ENCODE data around the gene RPA3.
"Not testable (repeated sequence)": the region's sequence is repeated elsewhere in the genome, so short reads cannot be mapped to it uniquely, and the experiment has no call there.

RPA3 gene

DNA sequence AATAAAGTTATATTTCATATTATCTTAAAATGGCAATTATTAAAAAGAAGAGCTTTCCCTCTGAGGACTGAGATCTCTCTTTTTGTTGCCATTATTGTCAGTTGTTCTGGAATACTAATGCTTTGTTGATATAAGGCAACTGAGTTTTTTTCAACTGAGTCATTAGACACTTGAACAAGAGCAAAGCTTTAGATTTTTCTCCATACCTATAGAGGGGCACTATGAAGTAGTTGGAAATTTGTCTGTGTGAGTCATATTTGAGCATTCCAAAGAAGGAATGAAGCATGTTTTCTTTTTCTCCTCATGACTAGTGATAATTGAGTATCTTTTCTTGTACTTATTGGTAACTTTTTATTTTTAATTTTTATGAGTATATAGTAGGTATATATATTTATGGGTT is 24.5 kb downstream of the RPA3 start:
- no peak for DNase-seq

DNA sequence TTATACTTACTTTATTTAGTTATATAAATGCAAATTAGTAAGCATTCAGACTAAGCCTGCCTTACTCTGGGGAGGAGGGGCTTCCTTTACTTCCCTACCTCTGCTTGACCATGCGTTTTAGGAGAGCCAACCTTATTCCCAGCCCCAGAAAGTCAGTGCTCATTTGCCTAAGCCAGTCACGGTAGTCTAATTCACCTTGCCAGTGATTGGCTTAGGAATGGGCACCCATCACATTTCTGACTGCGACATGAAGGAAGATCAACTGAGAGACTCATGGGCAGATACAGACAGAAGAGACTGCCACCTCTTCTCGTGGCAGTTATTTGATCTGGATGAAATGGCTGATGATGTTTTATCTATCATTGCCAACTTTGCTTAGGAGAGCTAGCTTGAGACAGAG is 29.5 kb downstream of the RPA3 start:
- no peak for DNase-seq

DNA sequence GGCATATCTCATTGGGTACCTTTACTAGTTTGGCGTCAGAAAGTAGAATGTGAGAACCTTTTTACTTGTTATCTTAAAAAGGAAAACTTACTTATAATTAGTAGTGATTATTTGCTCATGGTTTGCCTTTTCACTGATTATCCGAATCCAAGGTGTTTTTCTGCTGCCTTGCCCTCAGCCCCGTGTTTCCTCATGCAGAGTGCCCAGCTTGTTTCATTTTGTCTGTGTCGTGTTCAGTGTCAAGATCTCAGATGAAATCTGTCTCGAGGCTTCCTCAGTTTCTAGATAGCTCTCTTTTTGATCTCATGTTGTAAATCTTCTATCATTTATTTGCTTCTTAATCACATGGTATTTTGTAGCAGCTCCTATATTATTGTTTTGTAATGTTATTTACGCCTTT is 30.1 kb downstream of the RPA3 start:
- DNase-seq, result no peak

DNA sequence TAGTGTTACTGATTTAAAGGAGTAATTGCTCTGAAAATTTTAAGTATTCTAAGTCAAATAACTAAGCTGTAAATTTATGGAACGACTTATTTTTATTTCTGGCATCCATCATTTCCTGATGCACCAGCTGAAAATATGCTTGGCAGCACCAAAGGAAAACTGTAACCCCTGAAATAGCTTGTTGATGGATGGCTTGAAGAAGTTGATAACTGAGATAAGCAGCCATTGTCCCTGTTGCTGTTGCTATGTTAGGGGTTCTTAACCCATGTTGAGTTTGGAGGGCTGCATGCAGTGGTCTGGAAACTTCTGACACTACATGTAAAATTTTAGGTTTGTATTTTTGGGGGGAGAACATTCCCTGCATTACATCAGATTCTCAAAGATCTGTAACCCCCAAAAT is 30.6 kb downstream of the RPA3 start:
- no peak for DNase-seq

DNA sequence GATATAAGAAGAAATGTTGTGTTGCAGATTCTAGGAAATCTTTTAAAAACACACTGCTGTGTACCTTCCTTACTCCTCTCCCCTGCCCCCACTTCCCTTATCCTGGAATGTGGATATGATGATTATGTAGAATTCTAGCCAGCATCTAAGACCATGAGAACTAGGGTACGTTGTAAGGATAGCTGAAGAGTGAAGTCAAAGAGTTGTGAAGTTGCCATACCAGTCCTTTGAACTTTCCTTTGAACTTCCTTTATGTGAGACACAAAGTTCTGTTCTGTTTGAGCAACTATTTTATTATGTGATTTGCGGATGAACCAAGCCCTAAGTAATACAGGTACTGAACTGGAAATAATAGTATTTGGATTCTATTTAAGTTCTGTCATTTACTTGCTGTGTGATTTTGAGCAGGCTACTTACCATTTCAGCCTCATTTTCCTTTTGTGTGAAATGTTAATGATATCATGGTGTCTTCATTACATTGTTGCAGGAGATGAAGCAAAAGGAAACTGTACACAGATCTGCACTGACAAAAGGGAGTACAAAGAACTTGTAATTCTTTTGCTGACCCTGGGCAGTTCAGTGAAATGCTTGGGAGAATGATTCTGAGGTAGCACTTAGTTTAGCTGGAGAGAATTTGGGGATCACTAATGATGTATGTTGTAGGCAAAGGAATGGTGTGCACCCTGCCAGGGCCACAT is 31.4 kb downstream of the RPA3 start:
- DNase-seq, result no peak

DNA sequence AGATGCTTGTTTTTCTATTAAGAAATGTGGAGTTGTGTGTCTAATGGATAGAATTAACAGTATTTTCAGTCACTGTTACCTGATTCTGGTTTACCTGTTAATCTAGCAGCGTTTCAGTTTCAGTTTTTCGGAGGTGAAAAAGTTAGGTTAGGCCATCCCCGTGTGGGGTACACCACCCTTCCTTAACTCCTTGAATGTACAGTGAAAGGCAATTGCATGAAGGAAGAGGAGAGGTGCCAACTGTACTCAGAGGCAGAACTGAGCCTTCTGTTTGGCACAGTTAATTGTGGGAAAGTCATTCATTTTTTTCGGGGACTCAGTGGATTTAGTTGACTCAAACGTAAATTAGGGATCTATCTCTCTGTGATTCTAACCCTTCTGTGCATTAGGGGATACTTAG is 35.5 kb downstream of the RPA3 start:
- no peak for DNase-seq

DNA sequence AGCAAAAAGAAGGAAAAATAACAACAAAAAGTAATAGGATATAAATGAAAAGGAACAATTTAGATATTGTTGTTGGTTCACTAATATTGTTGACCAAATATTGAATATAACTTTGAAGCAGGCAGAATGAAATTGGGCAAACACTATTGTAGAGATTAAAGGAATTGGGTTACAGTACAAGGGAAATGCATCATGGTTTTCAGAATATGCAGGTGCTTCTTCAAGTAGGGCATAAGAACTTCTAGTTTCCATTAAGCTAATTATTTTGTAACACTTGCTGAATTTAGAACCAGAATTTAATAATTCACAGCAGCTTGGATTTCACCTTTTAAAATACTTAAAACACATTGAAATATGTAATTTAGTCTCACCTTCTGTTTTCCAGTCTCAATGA is 36.5 kb downstream of the RPA3 start:
- no peak for DNase-seq

DNA sequence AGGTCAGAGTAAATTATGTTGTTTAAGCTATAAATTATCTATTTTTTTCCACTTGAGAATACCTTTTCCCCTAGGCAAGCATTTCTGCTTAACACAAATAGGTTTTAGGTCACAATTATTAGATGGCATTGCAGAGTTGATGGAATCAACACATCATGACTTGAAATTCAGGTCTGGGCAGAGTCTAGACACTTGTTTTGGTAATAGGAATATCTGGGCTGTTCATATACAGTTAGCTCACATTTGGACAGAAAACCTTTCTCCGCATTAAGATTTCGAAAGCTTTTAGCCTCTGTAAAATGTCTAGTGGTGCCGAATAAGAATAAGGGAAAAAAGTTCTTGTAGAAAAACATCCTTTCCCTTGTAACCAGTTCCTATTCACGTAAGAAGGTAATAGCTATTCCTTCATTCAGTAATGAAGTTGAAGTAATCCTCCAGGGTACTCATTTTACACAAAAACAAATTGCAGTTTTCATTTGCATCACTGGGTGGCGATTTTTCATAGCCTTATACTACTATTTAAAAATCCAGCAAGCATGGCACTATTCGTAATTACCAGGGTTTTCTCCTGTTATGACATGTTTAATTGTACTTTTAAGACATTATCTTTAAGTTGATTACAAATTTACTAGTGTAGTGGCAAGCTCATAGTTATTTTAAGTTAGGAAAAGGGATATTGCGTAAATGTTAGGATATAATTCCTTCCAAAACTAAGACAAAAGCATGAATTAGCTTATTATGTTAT is 37.0 kb downstream of the RPA3 start:
- DNase-seq, result no peak

DNA sequence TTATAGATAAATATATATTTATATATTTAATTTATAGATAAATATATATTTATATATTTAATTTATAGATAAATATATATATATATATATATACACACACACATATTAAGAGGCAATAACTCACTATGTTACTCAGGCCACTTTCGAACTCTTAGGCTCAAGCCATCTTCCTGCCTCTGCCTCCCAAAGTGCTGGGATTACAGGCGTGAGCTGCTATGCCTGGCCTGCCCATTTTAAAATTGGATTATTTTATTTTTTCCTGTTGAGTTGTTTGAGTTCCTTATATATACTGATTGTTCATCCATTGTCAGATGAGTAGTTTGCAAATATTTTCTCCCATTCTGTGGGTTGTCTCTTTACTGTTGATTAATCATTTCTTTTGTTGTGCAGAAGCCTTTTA is 38.8 kb downstream of the RPA3 start:
- DNase-seq, result not testable (repeated sequence)

DNA sequence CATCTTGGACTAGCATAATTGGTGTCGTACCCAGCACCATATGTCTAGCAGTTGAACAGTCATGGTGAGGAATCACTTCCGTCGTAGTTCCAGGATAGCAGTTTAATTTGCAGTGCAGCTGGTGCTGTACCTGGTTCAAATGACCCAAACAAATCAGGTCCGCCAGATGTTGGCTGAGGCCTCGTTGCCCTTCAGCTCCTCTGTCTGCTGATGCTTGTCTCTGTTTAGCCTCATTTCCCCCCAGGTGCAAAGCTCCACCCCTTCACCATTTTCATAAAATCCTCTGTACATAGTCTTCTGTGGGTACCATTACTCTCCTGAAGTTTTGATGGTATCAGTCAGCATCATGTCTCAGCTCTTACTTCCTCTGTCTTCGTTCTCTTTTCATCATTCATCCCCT is 42.7 kb downstream of the RPA3 start:
- DNase-seq, result no peak

DNA sequence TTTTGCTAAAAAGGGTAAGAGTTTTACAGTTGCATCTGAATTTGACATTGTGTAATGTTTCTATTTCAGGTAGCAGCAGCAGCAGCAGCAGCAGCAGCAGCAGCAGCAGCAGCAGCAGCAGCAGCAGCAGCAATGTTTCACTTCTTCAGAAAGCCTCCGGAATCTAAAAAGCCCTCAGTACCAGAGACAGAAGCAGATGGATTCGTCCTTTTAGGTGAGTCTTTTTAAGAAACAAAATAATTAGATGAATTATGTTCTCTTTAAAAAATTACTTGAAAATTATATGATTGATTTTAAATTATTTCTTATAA is 45.2 kb downstream of the RPA3 start:
- no peak for DNase-seq

DNA sequence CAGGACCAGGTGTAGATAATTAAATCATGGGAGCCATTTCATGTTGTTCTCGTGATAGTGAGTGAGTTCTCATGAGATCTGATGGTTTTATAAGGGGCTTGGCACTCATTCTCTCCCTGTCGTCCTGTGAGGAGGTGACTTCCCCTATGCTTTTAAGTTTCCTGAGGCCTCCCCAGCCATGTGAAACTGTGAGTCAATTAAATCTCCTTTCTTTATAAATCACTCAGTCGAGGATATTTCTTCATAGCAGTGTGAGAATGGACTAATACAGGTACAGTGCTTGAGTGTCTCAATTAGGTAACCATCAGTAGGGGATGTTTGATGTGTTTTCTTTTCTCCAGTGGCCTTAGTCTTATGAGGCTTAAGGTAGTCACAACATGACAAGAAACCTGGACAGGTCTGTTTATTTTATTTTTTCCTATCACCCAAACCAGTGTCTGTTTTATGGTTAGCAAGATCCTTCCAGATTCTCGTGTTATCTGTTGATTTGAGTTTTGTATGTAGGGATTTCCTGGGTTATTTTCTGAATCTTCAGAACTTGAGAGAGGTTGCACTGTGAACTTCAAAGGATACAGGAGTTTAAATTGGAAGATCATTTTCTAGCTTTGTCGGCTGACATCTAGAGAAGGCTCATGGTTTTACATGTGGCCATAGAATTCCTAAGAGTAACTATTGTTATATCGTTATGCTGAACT is 45.7 kb downstream of the RPA3 start:
- DNase-seq, result no peak

DNA sequence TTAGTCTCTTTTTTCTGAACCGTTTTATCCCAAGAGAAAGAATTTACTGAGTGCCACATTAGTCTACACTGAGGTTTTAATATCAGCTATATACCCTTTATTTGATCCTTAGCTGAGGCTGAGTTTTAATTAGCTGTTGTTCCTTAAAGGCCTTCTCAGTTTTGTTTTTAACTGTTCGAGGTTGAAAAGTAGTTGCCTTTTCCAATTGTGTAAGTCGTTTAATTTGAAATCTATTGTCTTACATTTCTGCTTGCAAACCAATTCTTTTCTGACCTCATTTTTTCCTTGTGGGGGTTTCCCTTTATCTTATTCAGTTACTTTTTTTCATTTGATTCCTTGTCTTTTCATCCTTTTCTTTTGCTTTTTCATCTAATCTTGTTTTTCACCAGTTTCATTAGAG is 47.0 kb downstream of the RPA3 start:
- no peak for DNase-seq

DNA sequence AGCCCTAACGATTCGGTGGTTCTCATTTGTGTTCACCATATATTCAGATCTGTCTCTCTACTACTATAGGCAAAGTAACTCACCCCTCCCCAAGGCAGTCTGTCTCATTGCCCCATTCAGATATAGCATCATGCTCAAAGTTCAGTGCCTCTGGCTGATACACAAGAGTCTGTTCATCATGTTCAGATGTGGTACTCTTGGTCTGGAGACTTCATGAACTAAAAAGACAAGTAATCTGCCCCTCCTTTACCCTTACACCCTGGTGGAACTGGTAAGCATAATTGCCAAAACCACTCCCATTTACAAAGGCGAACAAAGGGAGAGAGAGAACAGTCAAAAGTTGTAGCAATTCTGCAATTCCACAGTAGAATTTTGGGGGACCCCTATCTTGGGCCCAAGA is 47.9 kb downstream of the RPA3 start:
- no peak for DNase-seq

DNA sequence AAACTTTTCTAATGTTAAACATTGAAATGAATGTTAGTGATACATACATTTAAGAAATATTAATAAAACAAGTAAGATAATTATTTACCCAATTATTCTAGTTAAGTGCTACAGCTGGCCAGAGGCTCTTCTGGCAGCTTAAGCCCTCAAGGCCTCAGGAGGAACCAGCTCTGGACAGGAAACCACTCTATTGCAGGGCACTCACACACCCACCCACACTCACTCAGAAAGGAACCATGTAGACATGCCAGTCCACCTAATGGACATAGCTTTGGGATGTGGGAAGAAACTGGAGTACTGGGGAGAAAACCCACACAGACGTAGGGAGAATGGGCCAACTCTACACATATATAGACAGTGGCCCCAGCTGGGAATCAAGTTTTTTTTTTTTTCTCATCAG is 49.7 kb downstream of the RPA3 start:
- no peak for DNase-seq

DNA sequence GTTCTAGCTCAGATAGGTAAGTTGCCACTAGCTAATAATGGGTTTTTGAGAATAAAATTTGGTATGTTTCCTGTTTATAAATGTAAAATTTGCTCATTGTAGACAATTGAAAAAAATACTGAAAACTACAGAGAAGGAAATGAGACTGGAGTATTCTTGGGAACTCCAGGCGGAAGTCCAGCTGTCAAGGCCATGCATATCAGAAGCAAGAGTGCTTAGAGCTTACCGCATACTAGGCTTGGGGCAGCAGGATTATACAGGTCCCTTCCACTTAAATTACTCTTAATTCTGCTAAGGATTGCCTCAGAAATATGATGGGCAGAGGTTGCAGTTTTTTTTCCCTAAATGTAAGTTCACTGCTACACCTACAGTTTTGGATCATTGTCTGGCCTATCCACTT is 51.2 kb downstream of the RPA3 start:
- no peak for DNase-seq

DNA sequence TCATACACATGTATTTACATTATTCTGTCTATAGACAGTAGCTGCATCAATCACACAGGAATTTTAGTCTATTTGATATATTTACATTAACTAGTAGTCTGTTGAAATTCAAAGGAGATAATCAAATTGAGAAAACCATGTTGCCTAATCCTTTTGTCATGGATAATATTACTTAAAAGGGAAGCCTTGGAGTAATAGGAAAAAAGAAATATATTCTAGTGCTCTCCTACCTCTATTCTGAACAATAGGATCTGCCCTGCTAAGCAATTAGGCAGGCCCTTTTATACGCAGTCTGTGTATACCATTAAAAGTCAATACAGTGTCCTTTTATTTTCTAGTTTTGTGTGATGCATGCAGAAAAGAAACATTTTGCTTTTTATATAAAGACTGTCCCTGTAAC is 53.4 kb downstream of the RPA3 start:
- DNase-seq, result no peak

DNA sequence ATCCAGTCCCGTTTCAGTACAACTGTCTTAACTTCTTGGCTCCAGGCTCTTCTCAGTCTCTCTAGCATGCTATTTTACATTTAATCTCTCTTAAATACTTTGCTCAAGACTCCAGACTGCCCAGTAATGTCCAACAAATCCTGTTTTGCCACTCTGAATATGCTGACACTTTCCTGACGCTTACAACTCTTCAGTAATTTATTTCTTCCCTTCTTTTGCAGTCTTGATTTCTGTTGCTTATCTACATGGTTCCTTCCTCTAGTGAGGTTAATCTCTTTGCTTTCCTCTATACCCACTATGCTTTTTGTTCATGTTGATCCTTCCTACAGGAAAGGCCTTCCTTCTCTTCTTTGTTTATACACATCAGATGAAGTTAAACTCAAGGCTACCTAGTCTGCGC is 54.1 kb downstream of the RPA3 start:
- no peak for DNase-seq

DNA sequence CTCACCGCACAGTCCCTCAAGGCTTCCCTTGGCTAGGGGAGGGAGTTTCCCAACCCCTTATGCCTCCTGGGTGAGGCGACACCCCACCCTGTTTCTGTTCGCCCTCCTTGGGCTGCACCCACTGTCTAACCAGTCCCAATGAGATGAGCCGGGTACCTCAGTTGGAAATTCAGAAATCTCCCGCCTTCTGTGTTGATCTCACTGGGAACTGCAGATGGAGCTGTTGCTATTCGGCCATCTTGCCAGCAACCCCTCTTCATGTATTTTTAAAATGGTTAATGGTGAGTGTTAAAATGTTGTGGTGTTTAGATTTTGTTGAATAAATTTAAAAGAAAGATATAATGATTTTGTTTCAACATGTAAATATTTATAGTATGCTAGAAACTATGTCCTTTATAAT is 55.9 kb downstream of the RPA3 start:
- no peak for DNase-seq

DNA sequence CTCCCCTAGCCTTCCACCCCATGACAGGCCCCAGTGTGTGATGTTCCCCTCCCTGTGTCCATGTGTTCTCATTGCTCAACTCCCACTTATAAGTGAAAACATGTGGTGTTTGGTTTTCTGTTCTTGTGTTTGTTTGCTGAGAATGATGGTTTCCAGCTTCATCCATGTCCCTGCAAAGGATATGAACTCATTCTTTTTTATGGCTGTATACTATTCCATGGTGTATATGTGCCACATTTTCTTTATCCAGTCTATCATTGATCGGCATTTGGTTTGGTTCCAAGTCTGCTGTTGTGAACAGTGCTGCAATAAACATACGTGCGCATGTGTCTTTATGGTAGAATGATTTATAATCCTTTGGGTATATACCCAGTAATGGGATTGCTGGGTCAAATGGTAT is 61.9 kb downstream of the RPA3 start:
- DNase-seq, result not testable (repeated sequence)

DNA sequence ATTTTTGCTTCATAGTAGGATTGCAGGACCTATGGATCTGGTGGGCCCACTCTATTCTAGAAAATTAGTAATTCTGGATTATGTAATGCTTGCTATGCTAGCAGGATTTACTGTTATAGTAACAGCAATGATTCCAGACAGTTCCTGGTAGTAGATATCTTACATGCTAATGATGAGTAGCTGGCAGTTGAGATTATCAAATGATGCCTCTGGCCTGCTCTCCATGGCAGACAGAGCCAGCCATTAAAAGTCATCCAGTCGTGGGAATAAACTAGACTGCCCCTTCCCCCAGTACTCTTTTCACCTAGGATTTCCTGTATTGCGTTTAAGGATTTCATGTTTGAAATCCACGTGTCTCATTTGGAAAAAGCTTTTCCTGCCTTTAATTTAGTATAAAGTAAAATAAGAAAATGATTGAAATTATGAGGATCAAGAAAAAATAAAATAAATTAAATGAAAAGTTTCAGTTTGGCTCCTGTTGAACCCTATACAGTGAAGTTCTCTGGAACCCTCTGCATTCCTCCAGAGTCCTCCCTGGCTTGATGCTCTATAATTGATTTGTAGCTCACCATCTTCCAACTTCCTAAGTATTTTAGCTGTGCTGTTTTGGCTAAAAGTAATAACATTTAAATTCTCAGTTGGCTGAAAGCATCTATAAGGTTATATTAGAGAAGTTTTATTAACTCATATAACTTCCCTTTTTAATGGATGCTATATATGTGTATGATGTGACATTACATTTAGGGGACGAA is 63.3 kb downstream of the RPA3 start:
- no peak for DNase-seq

DNA sequence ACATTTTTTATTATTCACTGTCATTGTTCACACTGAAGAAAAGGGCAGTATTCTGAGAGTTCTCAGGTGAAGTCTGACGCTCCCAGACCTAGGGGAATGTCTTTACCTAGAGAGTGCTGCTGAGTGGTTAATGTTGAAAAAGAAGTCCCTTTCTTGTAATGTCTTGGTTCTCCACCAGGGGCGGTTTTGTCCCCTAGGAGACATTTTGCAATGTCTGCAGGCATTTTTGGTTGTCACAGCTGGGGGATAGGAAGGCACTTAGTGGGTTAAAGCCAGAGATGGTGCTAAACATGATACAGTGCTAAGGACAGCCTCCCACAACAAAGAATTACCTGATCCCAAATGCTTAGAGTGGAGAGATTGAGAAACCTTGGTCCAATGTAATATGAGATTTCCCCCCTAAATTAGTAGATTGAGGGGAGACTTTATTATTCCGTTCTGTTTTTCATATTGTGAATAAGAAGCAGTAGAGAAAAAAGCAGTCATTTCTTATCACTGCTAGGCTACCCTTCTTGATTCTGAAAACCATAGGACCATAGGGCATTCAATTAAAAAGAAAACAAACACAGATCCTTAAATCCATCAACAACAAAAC is 64.7 kb downstream of the RPA3 start:
- DNase-seq, result no peak

Measured in T-helper 9 cell (primary cell).